Measurements from ENCODE around the gene KRTAP6-2.

KRTAP6-2 gene

GRCh38 chr21:30577766-30578165 lies 20.9 kb downstream of the KRTAP6-2 start:
- no peak for DNase-seq (ENCODE audit: low read depth in 2 of 3, low spot score in 2 of 3)

- DNase-seq (ENCODE audit: low read depth in 2 of 3, low spot score in 2 of 3) = no peak
Observed at GRCh38 chr21:30567617-30568016, 31.1 kb downstream of the KRTAP6-2 start.

- no peak for DNase-seq (ENCODE audit: low read depth in 2 of 3, low spot score in 2 of 3)
Observed at GRCh38 chr21:30563630-30564029, 35.1 kb downstream of the KRTAP6-2 start.

GRCh38 chr21:30563072-30563471 lies 35.6 kb downstream of the KRTAP6-2 start:
- DNase-seq (ENCODE audit: low read depth in 2 of 3, low spot score in 2 of 3) = no peak

GRCh38 chr21:30561957-30562356 lies 36.7 kb downstream of the KRTAP6-2 start:
- DNase-seq (ENCODE audit: low read depth in 2 of 3, low spot score in 2 of 3) = no peak

GRCh38 chr21:30561264-30561895 lies 37.3 kb downstream of the KRTAP6-2 start, which contains the start of gene KRTAP19-7:
Gene KRTAP19-7 (minus strand): TSS chr21:30561314. CDS start chr21:30561289, 25 bp downstream.
- DNase-seq (ENCODE audit: low read depth in 2 of 3, low spot score in 2 of 3) = no peak

GRCh38 chr21:30555095-30555494 lies 43.6 kb downstream of the KRTAP6-2 start:
- DNase-seq (ENCODE audit: low read depth in 2 of 3, low spot score in 2 of 3) = no peak

GRCh38 chr21:30552782-30553181 lies 45.9 kb downstream of the KRTAP6-2 start:
- no peak for DNase-seq (ENCODE audit: low read depth in 2 of 3, low spot score in 2 of 3)

Measured in activated CD8-positive, alpha-beta memory T cell treated with anti-CD3 and anti-CD28 coated beads for 48 hours (primary cell).